K562 (cell line): Measurements from ENCODE around the gene ACOX2. TPM values are rescaled to one million over a fixed set of nuclear protein-coding genes. Genes with fewer than 3 reads are reported as not detected.

ENCODE experiments used
- ATAC-seq: fragments of 200-7000 bp; cut with Tn5 transposase; 3 replicates; pipeline ENCODE4 v1.9.1; 2020; ENCODE audit warnings: moderate library complexity
- BruUV-seq: library from RNA; stranded (reverse); fragments of 400-500 nt; replicated peaks from 2 replicates; lab custom pipeline; 2021; lab: Mats Ljungman, UMichigan
- CTCF ChIA-PET: fragments of 300-600 bp; formaldehyde crosslinking; extraction: SDS; loops from one replicate; lab custom pipeline; 2021; ENCODE audit warnings: low intra/inter-chr PET ratio; lab: Yijun Ruan, JAX
- POLR2A ChIA-PET: fragments of 300-600, 350-650 bp; sonication (Branson Sonifier 250); formaldehyde crosslinking; extraction: SDS; loops from one replicate; lab custom pipeline; 2021; ENCODE audit warnings: antibody characterized with exemption, inconsistent platforms; lab: Yijun Ruan, JAX
- DNase-seq, 4 experiments: peaks; one replicate each; pipeline versions ENCODE4 v3.0.0 to v3.0.0-alpha.2; 2011 to 2018; ENCODE audit warnings: low spot score in 3 of 4, mixed read lengths in 3 of 4; ENCODE audit errors: extremely low read depth in 1 of 4
- FAIRE-seq: peaks from 2 replicates; lab custom pipeline; 2011; peaks lifted over from hg19 to GRCh38; lab: Jason Lieb, UNC
- H2AFZ ChIP-seq: 2 replicates; pipeline ENCODE4 v1.6.0; 2011; ENCODE audit warnings: low read depth, low read length, control low read depth, inconsistent platforms
- H3K27ac ChIP-seq: fragments of 200-600 bp; 3 replicates; pipeline ENCODE4 v1.8.0; 2011; ENCODE audit warnings: low read depth, mild to moderate bottlenecking, control low read depth, inconsistent platforms, low read length, moderate library complexity, mixed read lengths; ENCODE audit errors: extremely low read depth
- H3K27me3 ChIP-seq, 2 experiments: fragments of 300-600 bp in 1 of 2; 2 replicates in 1 of 2; 3 replicates in 1 of 2; pipeline versions ENCODE4 v1.6.0 to v1.8.0; 2011; ENCODE audit warnings: inconsistent platforms in 2 of 2, low read length in 2 of 2, mild to moderate bottlenecking in 1 of 2, mixed read lengths in 1 of 2, moderate library complexity in 1 of 2; ENCODE audit not compliant: control insufficient read depth in 2 of 2, insufficient read depth in 2 of 2
- H3K36me3 ChIP-seq: fragments of 300-600 bp; 3 replicates; pipeline ENCODE4 v1.8.0; 2011; ENCODE audit warnings: mild to moderate bottlenecking, low read length, inconsistent platforms; ENCODE audit not compliant: control insufficient read depth, insufficient read depth
- H3K4me1 ChIP-seq, 2 experiments: fragments of 200-600 bp in 1 of 2; replicated peaks in 1 of 2; 2 replicates in 1 of 2; 3 replicates in 1 of 2; pipeline versions ENCODE4 v1.5.1 to v1.8.0; 2011; ENCODE audit warnings: inconsistent platforms in 2 of 2, low read length in 2 of 2, mild to moderate bottlenecking in 1 of 2, mixed read lengths in 1 of 2, moderate library complexity in 1 of 2; ENCODE audit not compliant: control insufficient read depth in 2 of 2, insufficient read depth in 2 of 2
- H3K4me2 ChIP-seq: 2 replicates; pipeline ENCODE4 v1.6.1; 2011; ENCODE audit warnings: low read length, control low read depth, inconsistent platforms, mixed read lengths; ENCODE audit not compliant: insufficient read depth
- H3K4me3 ChIP-seq: fragments of 200-600 bp; sonication (generic), shearing (Covaris generic); 2 replicates; pipeline ENCODE4 v1.5.1; 2016; ENCODE audit warnings: control low read depth, inconsistent platforms
- H3K79me2 ChIP-seq: fragments of 200-600 bp; 3 replicates; pipeline ENCODE4 v1.8.0; 2011; ENCODE audit warnings: low read length, inconsistent platforms; ENCODE audit not compliant: control insufficient read depth, insufficient read depth
- H3K9ac ChIP-seq, 2 experiments: 2 replicates each; pipeline versions ENCODE4 v1.6.0 to v1.6.1; 2011; ENCODE audit warnings: low read depth in 2 of 2, low read length in 2 of 2, control low read depth in 1 of 2, inconsistent platforms in 1 of 2, mild to moderate bottlenecking in 1 of 2, mixed read lengths in 1 of 2; ENCODE audit not compliant: insufficient read depth in 1 of 2
- H3K9me1 ChIP-seq: one replicate; pipeline ENCODE4 v1.6.0; 2011; ENCODE audit warnings: inconsistent platforms, mild to moderate bottlenecking, low read length, moderate library complexity; ENCODE audit not compliant: control insufficient read depth, insufficient read depth
- H3K9me3 ChIP-seq: replicated peaks from 2 replicates; pipeline ENCODE4 v1.5.1; 2011; ENCODE audit warnings: low read depth, low read length, inconsistent platforms; ENCODE audit not compliant: control insufficient read depth, insufficient read depth
- H4K20me1 ChIP-seq: replicated peaks from 2 replicates; pipeline ENCODE4 v1.6.1; 2011; ENCODE audit warnings: low read length, inconsistent platforms, mixed read lengths; ENCODE audit not compliant: control insufficient read depth, insufficient read depth
- HDGF ChIP-seq: fragments of 450-650 bp; IDR thresholded peaks from 2 replicates; pipeline ENCODE4 v1.6.1; 2016
- KLF13 ChIP-seq: fragments of 450-650 bp; IDR thresholded peaks from 2 replicates; pipeline ENCODE4 v1.6.1; 2016; ENCODE audit warnings: missing genetic modification characterization, low read depth, mild to moderate bottlenecking, missing compliant biosample characterization, moderate library complexity, borderline replicate concordance
- PCBP1 ChIP-seq: fragments of 200-400 bp; formaldehyde crosslinking; IDR thresholded peaks from 2 replicates; pipeline ENCODE4 v1.6.1; 2018; ENCODE audit warnings: mild to moderate bottlenecking, low read depth, low read length; ENCODE audit not compliant: poor library complexity, severe bottlenecking
- SOX6 ChIP-seq: fragments of 450-650 bp; IDR thresholded peaks from 2 replicates; pipeline ENCODE4 v1.6.1; 2014; ENCODE audit warnings: mild to moderate bottlenecking
- TFAM ChIP-seq: fragments of 250-450 bp; sonication (Bioruptor Pico); conservative IDR thresholded peaks from 2 replicates; pipeline ENCODE4 v1.5.0; 2021; ENCODE audit warnings: mild to moderate bottlenecking, moderate library complexity
- ZZZ3 ChIP-seq: fragments of 450-650 bp; IDR thresholded peaks from 2 replicates; pipeline ENCODE4 v1.6.1; 2016; ENCODE audit warnings: antibody characterized with exemption, mild to moderate bottlenecking, moderate library complexity
- WGBS: fragments of 100-300 bp; shearing (Covaris generic); methylation state at CpG from one replicate; pipeline ENCODE4 v1.1.6; 2016; ENCODE audit warnings: low coverage, mixed read lengths; ENCODE audit not compliant: insufficient coverage; ENCODE audit errors: missing lambda C conversion rate; 5-methylcytosine and 5-hydroxymethylcytosine counted together
- in situ Hi-C: fragments of 300-500 bp; cut with MboI; formaldehyde crosslinking; loops from 4 replicates; pipeline ENCODE4 v1.15.0; 2018; ENCODE audit warnings: inconsistent platforms, mixed read lengths
- intact Hi-C: fragments of 100-400 bp; cut with micrococcal nuclease; formaldehyde crosslinking; loops from 2 replicates; pipeline ENCODE4 v1.14.2; 2022
- polyA plus RNA-seq, 8 experiments: library from polyadenylated mRNA; depleted of rRNA in 4 of 8; stranded (reverse) in 5 of 8; unstranded in 3 of 8; fragments of >200 nt; fragmentation: Nextera tagmentation in 2 of 8; fragmentation: Illumina TruSeq in 1 of 8; extraction: Ambion mirVana in 2 of 8; extraction: Trizol in 1 of 8; gene quantifications; 2 replicates each; pipeline versions ENCODE4 v1.2.1 to v1.2.3, GENCODE V29; 2011 to 2014; ENCODE audit warnings: inconsistent platforms in 1 of 8, missing spikeins in 1 of 8
- total RNA-seq, 7 experiments: library from RNA; depleted of rRNA in 6 of 7; stranded (reverse); fragments of >200 nt in 6 of 7; fragmentation: Illumina TruSeq in 2 of 7; extraction: Trizol in 2 of 7; gene quantifications; 2 replicates each; pipeline versions ENCODE4 v1.2.1 to v1.2.3, GENCODE V29; 2011 to 2021; ENCODE audit warnings: low replicate concordance in 1 of 7
- TF ChIP-seq, protein P1 (sequence below): fragments of 250-450 bp; sonication (Bioruptor Pico); IDR thresholded peaks from 2 replicates; pipeline ENCODE4 v1.4.0; 2020; ENCODE audit warnings: borderline replicate concordance

Gene ACOX2
- total and polyA plus RNA-seq, 9 of the 15 experiments (the other 6 are each of a cell fraction or from before 2014, with no cell fraction given): 0.15 TPM; not detected in 8

DNA sequence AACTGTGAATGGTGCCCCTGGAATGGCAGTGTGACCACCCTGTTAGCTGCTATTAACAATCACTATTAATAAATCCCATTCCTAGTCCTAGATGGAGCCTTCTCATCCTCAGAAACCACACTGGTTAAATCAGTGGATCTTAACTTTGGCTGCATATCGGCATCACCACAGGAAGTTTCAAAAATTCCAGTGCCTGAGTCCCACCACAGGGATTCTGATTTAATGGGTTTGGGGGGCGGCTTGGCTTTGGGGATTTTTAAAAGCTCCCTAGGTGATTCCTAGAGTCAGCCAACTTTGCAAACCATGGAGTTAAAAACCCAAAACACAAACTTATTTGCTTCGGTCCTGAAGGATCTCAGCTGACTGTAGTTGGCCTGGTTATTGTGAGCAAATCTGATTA lies 37.1 kb upstream of the ACOX2 start:
- Histone ChIP-seq H3K79me2 (no peaks in the 10 kb centered on the region), H3K4me1 (no peaks in the 10 kb centered on the region), H3K9me3 (no peaks in the 10 kb centered on the region), H3K4me2 (no peak overlapping the region), H3K4me3 (no peak overlapping the region), H3K27me3 (peaks cover 2 to 47% of the 10 kb centered on the region in 2 experiments; a peak in 3 of 5 replicates), H3K9ac (no peak overlapping the region), H4K20me1 (no peaks in the 10 kb centered on the region), H2AFZ (no peak overlapping the region), H3K36me3 (no peaks in the 10 kb centered on the region), H3K27ac (no peak overlapping the region), H3K9me1 (no peaks in the 10 kb centered on the region)
- TF ChIP-seq HDGF: no peak
- no peak for TF ChIP-seq TFAM
- TF ChIP-seq PCBP1: no peak
- no peak for TF ChIP-seq SOX6
- TF ChIP-seq, protein P1, sequence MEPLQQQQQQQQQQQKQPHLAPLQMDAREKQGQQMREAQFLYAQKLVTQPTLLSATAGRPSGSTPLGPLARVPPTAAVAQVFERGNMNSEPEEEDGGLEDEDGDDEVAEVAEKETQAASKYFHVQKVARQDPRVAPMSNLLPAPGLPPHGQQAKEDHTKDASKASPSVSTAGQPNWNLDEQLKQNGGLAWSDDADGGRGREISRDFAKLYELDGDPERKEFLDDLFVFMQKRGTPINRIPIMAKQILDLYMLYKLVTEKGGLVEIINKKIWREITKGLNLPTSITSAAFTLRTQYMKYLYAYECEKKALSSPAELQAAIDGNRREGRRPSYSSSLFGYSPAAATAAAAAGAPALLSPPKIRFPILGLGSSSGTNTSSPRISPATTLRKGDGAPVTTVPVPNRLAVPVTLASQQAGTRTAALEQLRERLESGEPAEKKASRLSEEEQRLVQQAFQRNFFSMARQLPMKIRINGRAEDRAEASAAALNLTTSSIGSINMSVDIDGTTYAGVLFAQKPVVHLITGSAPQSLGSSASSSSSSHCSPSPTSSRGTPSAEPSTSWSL (CRISPR knock-in tag): no peak
- TF ChIP-seq ZZZ3: no peak
- no peak for TF ChIP-seq KLF13
- POLR2A ChIA-PET: interaction anchor here (0.6 kb wide), 1 partner anchor 444 kb away, joined by 3 read pairs; no protein-coding TSS in a partner anchor
- in situ Hi-C loops: no loop called here
- CTCF ChIA-PET: no interaction called here
- DNase-seq: no peak
- ATAC-seq: no peak
- FAIRE-seq: no peak
- intact Hi-C loops: no loop called here
- WGBS: 0% methylated on average over 3 of the region's 3 CpGs
- no TSS peak for BruUV-seq
